ENCODE measurements around the gene USP19.

Gene USP19

GRCh38 chr3:49120438-49121131 lies at the start of gene USP19:
USP19 (minus strand) TSS chr3:49120823; CDS start chr3:49119145, 1,678 bp downstream.
- in situ Hi-C loops (cut with MboI; ENCODE audit: low pct_unique_long_range_greater_than_20kb, low sequenced_read_pairs): no loop called here
- peak; percentile 96 for DNase-seq

- DNase-seq: no peak
- in situ Hi-C loops (cut with MboI; ENCODE audit: low pct_unique_long_range_greater_than_20kb, low sequenced_read_pairs): no loop called here
These were observed 46.3 kb upstream of the USP19 start for GRCh38 chr3:49166752-49167556.

GRCh38 chr3:49165771-49166751 lies 45.4 kb upstream of the USP19 start, which contains the start of gene CCDC71:
CCDC71 (minus strand) TSS chr3:49166331; CDS start chr3:49164208, 2,123 bp downstream.
- peak; percentile 87 for DNase-seq
- in situ Hi-C loops (cut with MboI; ENCODE audit: low pct_unique_long_range_greater_than_20kb, low sequenced_read_pairs): no loop called here

GRCh38 chr3:49164983-49165720 lies 44.5 kb upstream of the USP19 start:
- in situ Hi-C loops (cut with MboI; ENCODE audit: low pct_unique_long_range_greater_than_20kb, low sequenced_read_pairs): no loop called here
- no peak for DNase-seq

GRCh38 chr3:49163609-49164008 lies 43.0 kb upstream of the USP19 start:
- no peak for DNase-seq
- in situ Hi-C loops (cut with MboI; ENCODE audit: low pct_unique_long_range_greater_than_20kb, low sequenced_read_pairs): no loop called here

GRCh38 chr3:49162751-49163419 lies 42.3 kb upstream of the USP19 start:
- no peak for DNase-seq
- in situ Hi-C loops (cut with MboI; ENCODE audit: low pct_unique_long_range_greater_than_20kb, low sequenced_read_pairs): no loop called here

GRCh38 chr3:49161808-49162530 lies 41.3 kb upstream of the USP19 start:
- in situ Hi-C loops (cut with MboI; ENCODE audit: low pct_unique_long_range_greater_than_20kb, low sequenced_read_pairs): no loop called here
- peak; percentile 80 for DNase-seq

GRCh38 chr3:49161197-49161596 lies 40.6 kb upstream of the USP19 start:
- no peak for DNase-seq
- in situ Hi-C loops (cut with MboI; ENCODE audit: low pct_unique_long_range_greater_than_20kb, low sequenced_read_pairs): no loop called here

GRCh38 chr3:49158792-49159191 lies 38.2 kb upstream of the USP19 start:
- in situ Hi-C loops (cut with MboI; ENCODE audit: low pct_unique_long_range_greater_than_20kb, low sequenced_read_pairs): no loop called here
- no peak for DNase-seq

GRCh38 chr3:49158103-49158709 lies 37.6 kb upstream of the USP19 start:
- peak; percentile 60 for DNase-seq
- in situ Hi-C loops (cut with MboI; ENCODE audit: low pct_unique_long_range_greater_than_20kb, low sequenced_read_pairs): no loop called here

- in situ Hi-C loops (cut with MboI; ENCODE audit: low pct_unique_long_range_greater_than_20kb, low sequenced_read_pairs): no loop called here
- no peak for DNase-seq
These were observed 36.7 kb upstream of the USP19 start for GRCh38 chr3:49157289-49157688.

GRCh38 chr3:49153349-49153912 lies 32.8 kb upstream of the USP19 start:
- no peak for DNase-seq
- in situ Hi-C loops (cut with MboI; ENCODE audit: low pct_unique_long_range_greater_than_20kb, low sequenced_read_pairs): no loop called here

GRCh38 chr3:49151610-49152009 lies 31.0 kb upstream of the USP19 start:
- DNase-seq: no peak
- in situ Hi-C loops (cut with MboI; ENCODE audit: low pct_unique_long_range_greater_than_20kb, low sequenced_read_pairs): no loop called here

GRCh38 chr3:49148159-49148558 lies 27.5 kb upstream of the USP19 start:
- in situ Hi-C loops (cut with MboI; ENCODE audit: low pct_unique_long_range_greater_than_20kb, low sequenced_read_pairs): no loop called here
- no peak for DNase-seq

GRCh38 chr3:49140080-49140479 lies 19.5 kb upstream of the USP19 start:
- in situ Hi-C loops (cut with MboI; ENCODE audit: low pct_unique_long_range_greater_than_20kb, low sequenced_read_pairs): no loop called here
- DNase-seq: no peak

- in situ Hi-C loops (cut with MboI; ENCODE audit: low pct_unique_long_range_greater_than_20kb, low sequenced_read_pairs): no loop called here
- no peak for DNase-seq
These were observed 14.9 kb upstream of the USP19 start for GRCh38 chr3:49135499-49135898.

All from KBM-7 (cell line).